Nephron progenitor cell (in vitro differentiated cells): Measurements from ENCODE around the gene CLGN.

Experiments used
- DNase-seq: peaks from one replicate; pipeline ENCODE4 v3.0.0; 2021
- H3K27ac Mint-ChIP-seq: 2 replicates; pipeline ENCODE4 v1.8.0; 2021; ENCODE audit warnings: mild to moderate bottlenecking, moderate library complexity, mixed read lengths
- H3K27me3 Mint-ChIP-seq: 2 replicates; pipeline ENCODE4 v1.8.0; 2021; ENCODE audit warnings: mild to moderate bottlenecking, low read depth, mixed read lengths; ENCODE audit not compliant: poor library complexity
- H3K36me3 Mint-ChIP-seq: 2 replicates; pipeline ENCODE4 v1.8.0; 2021; ENCODE audit warnings: low read depth, mixed read lengths
- H3K4me1 Mint-ChIP-seq: 2 replicates; pipeline ENCODE4 v1.8.0; 2021; ENCODE audit warnings: mixed read lengths
- H3K4me3 Mint-ChIP-seq: 2 replicates; pipeline ENCODE4 v1.8.0; 2021; ENCODE audit warnings: mild to moderate bottlenecking, moderate library complexity, mixed read lengths
- H3K9me3 Mint-ChIP-seq: 2 replicates; pipeline ENCODE4 v1.8.0; 2021; ENCODE audit warnings: mild to moderate bottlenecking, moderate library complexity, mixed read lengths
- TF ChIP-seq, protein P1 (sequence below): fragments of 200-600 bp; sonication (generic); IDR thresholded peaks from 2 replicates; pipeline ENCODE4 v1.5.0; 2021; ENCODE audit warnings: antibody characterized with exemption

CLGN gene

DNA sequence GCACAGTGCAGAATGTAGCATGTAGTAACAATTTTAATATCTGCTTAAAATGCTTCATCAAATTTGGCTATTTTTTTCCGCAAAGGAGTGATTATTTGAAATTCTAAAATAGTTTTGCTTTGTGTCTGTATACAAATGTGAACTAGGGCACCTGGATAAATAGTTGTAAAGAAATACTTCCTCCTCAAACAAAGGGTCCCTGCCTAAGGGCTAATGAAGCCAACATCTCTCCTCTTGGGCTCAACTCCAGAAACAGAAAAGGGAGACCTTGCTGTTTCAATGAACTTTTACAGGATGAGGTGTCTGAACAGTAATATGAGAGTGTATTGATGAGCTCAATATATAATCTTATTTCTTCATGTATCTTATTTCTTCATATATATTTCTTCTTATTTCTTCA is 84.8 kb downstream of the CLGN start:
- TF ChIP-seq, protein P1, sequence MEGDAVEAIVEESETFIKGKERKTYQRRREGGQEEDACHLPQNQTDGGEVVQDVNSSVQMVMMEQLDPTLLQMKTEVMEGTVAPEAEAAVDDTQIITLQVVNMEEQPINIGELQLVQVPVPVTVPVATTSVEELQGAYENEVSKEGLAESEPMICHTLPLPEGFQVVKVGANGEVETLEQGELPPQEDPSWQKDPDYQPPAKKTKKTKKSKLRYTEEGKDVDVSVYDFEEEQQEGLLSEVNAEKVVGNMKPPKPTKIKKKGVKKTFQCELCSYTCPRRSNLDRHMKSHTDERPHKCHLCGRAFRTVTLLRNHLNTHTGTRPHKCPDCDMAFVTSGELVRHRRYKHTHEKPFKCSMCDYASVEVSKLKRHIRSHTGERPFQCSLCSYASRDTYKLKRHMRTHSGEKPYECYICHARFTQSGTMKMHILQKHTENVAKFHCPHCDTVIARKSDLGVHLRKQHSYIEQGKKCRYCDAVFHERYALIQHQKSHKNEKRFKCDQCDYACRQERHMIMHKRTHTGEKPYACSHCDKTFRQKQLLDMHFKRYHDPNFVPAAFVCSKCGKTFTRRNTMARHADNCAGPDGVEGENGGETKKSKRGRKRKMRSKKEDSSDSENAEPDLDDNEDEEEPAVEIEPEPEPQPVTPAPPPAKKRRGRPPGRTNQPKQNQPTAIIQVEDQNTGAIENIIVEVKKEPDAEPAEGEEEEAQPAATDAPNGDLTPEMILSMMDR, result no peak
- peaks cover 3% of the 10 kb centered on the region for H3K27me3 Mint-ChIP-seq
- no peak for DNase-seq
- H3K4me1 Mint-ChIP-seq, result peaks cover 18% of the 10 kb centered on the region
- no peak overlapping the region for H3K27ac Mint-ChIP-seq
- H3K4me3 Mint-ChIP-seq, result no peak overlapping the region
- peaks cover 8% of the 10 kb centered on the region for H3K9me3 Mint-ChIP-seq
- no peaks in the 10 kb centered on the region for H3K36me3 Mint-ChIP-seq
